GM21381 (cell line): ENCODE measurements around the gene FBXO15.
A peak's percentile ranks its signal among the peaks of the same experiment; 100 is the strongest.

Experiments
- ATAC-seq: cut with Tn5 transposase; IDR thresholded peaks from one replicate; pipeline ENCODE4 v1.9.1; 2021; ENCODE audit warnings: mild to moderate bottlenecking, moderate library complexity; ENCODE audit not compliant: unreplicated experiment

The FBXO15 gene, protein sequence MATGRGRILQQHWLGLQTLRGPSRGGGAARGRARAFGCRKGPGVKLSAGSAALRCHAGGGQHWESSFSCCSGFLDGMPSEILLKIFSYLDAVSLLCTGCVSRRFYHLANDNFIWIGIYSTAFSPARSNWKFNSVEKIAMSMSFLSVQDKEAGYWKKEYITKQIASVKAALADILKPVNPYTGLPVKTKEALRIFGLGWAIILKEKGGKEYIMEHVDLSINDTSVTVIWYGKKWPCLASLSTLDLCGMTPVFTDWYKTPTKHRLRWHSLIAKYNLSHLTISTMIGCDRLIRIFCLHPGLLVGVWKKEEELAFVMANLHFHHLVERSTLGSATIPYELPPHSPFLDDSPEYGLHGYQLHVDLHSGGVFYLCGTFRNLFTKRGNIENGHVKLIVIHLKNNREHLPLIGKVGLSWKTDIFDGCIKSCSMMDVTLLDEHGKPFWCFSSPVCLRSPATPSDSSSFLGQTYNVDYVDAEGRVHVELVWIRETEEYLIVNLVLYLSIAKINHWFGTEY

DNA sequence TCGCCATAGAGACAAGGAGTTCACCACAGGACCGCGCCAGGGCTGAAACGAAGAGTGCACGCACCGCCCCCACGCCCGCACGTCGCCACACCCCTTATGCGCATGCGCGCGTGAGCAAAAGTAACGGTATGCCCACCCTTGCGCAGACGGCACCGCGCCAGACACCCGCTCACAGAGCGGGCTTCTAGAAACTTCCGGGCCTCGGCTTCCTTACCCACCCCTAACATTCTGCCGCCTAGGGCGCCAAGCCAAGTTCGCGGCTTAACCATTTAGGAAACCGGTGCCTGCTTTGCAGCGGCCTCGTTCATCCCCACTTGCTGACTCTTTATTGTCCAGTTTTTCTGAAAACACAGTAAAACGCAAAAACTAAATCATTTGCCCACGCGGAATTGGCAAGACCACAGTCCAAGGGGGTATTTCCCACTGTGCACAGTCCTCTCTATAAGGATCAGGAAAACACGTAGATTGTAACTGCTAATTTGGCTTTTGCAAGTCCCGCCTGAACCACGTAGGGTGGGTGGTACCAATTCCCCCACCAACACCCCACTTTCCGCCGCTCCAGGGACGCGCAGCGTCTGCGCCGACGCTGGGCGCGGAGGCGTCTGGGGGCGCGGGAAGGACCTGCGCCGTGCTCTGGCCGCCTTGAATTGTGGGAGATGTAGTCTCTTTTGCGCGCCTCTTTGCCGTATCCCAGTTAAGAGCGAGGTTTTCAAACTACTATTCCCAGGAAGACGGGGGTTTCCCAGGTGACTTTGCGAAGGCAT is at the start of gene FBXO15, which contains the start of gene TIMM21:
FBXO15 (minus strand) TSS at position 56 of the 764 bp plus-strand sequence; CDS start at position 7, 49 bp downstream.
TIMM21 (plus strand) TSS at position 745 of the 764 bp plus-strand sequence. CDS start 286 bp downstream, outside the sequence.
- peak; percentile 87 for ATAC-seq

DNA sequence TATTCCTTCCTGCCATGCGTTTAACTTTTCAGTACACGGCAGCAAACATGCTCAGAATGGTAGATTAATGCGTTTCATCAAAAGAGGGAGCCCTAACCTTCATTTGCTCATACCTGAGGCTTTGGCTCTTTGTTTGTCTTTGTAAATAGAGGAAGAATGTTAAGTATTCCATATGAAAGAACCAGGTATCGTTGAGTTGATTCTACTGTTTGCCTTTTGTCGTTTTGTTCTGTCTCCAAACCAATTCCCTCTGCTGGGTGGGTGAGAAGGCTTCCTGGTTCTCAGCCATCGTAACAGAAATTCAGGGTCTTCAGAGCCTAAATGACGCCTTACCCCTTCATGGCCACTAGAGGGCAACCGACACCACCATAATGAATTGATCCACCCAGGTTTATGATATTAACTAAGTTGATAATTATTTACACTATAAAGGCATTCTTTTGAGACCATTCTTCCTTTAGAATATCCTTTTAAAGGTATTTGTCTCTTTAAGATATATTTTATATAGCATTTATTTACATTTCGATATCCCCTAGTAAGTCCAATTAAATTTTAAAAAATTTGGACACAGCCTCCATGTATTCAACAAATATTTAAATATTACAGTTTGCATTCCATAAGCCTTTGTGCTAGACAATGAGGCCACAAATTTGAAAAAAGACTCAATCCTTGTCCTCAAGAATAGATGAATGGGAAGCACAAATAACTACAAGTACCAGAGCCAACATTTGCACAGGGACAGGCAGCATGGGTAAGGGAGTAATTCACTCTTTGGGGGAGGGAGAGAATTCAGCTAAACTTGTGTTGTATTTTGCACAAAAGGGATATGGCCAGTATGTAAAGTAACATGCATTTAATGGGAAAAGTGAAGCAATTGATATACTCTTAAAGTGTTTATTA is 48.8 kb upstream of the FBXO15 start:
- peak; percentile 77 for ATAC-seq

DNA sequence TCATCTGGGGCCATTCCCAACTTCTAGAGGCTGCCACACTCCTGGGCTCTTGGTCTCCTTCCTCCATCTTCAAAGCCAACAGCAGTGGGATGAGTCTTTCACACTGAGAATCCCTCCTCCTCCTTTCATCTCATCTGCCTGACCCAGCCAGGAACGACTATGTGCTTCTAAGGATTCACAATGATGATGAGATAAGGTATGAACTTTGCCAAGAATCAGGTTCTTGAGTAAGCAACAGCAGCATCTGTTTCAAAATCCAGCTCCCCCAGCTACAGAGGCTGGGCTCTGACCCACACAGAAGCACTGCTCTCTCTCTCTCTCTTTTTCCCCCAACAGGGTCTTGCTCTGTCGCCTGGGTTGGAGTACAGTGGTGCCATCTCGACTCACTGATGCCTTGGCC is 47.1 kb upstream of the FBXO15 start:
- no peak for ATAC-seq

DNA sequence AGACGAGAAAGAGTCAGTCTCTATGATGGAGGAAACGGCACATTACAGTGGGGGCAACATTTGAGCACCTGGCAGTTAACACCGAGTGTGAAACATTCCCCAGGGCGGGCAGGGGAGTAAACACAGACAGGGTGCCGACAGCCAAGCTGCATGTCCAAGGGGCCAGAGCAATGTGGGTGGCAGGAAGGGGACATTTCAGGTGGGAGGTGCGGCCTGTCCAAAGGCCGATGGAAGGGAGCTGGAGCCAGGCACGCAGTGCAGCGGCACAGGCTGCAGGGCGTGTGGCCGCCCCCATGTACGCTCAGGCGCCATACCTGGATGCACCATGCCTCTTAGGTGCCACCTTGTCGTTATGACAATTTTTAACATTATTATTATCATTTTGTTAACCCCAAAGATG is 43.9 kb upstream of the FBXO15 start:
- no peak for ATAC-seq

DNA sequence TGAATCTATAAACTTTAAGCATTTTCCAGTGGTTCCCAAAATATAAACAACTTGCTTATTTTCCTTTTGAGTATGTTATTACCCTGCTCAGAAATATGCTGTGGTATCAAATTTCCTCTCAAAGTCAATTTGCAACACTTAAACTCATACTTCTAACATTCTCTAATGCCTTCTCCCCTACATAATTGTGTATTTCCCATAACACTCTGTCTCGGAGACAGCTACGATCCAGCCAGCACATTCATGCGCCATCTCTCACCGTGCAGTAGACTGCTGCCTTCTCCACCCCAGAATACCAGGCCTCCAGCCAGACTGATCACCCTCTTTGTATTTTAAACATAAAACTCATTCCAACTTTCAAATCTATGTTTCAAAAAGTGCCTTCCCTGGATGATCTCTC is 42.5 kb upstream of the FBXO15 start:
- no peak for ATAC-seq

DNA sequence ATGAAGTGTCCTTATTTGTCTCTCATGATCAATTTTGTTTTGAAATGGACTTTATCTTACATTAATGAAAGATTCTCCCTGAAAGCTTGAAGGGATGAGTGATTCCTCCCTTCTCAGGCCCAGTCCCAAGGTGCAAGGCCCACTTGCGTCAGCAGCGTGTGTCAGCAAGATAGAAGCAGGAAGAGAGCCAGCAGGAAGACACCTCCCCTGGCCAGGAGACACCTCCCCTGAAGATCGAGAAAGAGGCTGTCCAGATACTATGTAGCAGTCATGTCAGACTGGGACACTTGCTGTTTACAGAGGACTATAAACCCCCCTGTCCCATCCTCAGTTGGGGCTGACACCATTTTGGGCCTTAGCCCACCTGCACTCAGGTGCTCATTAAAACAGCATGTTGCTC is 39.0 kb upstream of the FBXO15 start:
- no peak for ATAC-seq

DNA sequence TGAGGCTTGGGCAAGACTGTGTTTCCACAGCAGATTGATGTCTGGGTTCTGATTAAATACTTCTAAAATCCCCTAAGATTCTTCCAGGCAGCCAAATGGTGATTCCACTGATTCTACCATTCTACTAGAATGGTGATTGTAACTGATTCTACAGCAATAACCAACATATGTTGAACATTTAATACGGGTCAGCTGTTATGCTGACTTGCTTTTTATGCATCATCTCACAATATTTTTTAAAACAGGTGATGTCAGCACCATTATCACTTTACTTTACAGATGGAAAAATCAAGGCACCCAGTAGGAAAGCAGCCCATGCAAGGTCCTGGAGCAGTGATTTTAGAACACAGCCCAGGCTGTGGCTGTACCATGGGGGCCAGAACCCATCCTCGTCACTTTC is 38.2 kb upstream of the FBXO15 start:
- ATAC-seq, result no peak

DNA sequence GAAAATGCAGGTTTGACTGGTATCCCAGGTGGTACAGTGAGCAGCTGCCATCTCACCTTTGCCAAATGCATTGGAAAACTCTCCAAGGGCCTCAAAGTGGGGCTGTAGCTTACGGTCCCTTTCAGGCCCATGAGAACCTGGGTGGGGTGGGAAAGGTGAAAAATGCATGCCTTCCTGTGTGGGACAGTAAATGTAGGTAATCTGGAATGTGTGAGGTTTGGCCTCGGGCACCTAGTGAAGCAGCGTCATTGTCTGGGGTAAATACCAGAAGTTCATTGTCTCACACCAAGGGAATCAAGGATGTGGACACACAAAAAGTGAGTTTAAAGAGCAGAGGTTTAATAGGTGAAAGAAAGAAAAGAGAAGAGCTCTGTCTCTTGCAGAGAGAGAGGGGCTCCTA is 37.2 kb upstream of the FBXO15 start:
- no peak for ATAC-seq

DNA sequence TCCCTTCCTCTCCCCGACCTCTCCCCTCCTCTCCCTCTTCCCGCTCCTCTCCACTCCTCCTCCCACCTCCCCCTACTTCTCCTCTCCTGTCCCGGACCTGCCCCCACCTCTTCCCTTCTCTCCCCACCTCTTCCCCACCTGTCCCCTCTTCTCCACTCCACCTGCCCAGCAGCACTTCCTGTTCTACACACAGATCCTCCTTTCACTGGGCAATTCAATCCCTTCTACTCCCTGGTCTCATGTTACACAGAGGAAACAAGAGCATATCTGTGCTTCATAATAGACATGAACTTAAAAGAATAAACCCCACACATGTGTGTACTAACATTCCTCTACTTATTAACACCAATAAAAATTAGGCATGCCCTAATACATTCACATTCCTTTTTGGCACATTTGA is 35.5 kb upstream of the FBXO15 start:
- ATAC-seq, result no peak

DNA sequence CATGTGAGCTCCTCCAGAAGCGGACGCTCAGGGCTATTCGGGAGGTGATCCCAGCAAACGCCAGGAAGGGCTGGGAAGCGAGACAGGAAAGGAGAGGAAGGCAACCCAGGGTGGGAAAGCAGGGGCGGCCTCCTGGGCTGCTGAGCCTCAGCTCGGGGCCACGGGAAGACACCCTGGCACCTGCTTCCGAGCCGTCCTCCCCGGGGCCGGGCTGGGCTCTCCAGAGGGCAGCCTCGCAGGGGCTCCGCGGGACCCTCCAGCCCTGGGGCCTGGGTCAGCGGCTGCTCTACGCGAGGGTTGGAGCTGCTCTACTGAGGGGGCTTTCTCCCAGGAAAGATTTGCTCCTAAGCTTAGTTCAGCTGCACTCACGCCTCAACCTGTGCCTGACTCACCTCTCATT is 34.7 kb upstream of the FBXO15 start:
- no peak for ATAC-seq

DNA sequence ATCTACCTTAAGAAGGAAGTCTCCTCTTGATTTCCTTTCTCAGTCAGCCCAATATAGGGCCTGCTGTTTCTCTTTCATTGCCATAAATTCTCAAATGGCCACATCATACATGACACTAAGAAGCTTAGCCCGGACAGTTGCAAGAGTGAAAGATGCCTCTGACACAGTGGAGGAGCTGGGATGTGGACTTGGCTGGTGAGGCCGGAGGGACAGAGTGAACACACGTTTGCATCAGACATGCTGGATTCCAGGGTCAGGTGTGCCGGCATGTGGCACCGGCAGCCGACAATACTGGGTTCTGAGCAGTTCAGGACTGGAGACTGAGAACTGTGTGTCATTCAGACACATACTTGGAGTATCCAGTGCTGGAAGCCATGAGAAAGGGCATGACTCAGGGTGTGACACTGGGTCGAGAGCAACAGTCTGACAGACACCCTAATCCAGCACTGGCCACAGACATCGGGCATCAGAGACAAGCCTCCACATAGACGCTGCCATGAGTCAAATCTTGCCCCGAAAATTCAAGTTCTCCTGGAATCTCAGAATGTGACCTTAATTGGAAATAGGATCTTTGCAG is 32.1 kb upstream of the FBXO15 start:
- no peak for ATAC-seq

DNA sequence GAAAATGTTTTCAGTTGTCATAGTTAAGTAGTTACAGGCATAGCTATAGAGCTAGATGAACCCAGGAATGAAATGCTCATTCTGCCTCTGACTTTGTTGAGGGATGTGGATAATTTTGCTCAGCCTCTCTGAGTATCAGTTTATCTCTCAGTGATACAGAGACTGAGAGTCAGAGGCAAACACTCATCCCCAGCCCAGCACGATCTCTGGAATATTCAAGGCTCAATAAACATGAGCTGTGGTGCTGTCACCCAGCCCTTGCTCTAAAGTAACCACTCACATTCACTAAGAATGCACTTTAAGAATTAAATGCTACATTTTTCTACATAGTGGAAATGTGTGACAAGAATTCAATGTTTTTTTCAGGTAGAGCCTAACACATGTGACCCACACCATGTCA is 31.2 kb upstream of the FBXO15 start:
- ATAC-seq, result no peak

DNA sequence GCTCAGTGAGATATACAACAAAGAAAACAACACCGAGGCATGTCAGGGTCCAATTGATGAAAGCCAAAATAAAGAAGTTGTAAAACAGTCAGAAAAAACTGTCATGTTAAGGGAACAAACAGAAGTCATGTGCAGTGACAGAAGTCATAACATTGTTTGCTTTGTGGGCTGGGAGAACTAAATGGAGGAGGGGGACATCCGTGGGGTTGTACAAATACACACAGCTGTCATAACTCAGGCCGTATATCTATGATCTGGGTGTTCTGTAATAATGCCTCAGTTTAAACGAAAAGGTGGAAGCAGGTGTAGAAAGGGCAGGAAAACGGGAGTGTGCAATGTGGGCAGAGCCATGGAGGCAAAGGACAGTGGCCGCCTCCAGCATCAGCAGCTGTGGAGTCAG is 28.0 kb upstream of the FBXO15 start:
- ATAC-seq, result no peak

DNA sequence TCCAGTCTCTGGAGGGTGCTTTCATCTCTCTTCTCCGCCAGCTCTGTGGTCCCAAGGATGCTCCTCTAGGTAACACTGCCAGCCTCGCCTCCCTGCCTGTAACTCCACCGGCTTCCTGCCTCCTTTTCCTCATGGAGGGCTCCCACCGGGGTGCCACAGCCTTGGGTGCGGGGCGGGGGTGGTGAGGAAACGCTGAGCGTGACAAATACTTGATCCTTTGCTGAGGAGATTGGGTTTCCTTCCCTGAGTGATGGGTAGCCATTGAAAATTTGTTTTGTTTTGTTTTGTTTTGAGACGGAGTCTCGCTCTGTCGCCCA is 25.8 kb upstream of the FBXO15 start:
- ATAC-seq, result no peak

DNA sequence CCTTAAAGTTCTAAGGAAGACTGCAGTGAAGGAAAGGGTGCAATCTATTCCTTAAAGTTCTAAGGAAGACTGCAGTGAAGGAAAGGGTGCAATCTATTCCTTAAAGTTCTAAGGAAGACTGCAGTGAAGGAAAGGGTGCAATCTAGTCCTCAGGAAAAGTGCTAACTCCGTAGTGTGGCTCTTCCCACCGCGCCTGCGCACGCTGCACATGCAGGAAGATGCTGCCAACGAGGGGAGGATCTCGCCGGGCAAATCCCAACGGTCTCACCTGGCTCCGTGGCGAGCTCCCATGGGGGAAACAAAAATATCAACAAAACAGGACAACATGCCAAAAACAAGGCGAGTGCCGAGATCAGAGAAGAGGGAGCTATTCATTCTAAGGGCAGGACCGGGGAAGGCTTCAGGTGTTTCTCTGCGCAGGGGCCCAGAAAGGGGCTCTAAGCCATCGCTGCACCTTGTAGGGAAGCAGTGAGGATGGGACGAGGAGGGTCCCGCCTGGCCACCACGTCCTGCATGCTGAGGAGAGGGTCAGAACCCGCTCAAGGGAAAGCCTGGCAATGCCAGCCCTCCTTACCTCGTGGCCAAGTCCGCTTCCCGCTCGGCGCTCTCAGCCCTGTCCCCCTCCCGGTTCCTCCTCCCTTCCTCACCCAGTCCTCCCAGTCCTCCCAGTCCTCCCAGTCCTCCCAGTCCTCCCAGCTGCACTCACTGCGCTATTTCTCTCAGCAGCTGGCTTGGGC is 25.2 kb upstream of the FBXO15 start:
- no peak for ATAC-seq

DNA sequence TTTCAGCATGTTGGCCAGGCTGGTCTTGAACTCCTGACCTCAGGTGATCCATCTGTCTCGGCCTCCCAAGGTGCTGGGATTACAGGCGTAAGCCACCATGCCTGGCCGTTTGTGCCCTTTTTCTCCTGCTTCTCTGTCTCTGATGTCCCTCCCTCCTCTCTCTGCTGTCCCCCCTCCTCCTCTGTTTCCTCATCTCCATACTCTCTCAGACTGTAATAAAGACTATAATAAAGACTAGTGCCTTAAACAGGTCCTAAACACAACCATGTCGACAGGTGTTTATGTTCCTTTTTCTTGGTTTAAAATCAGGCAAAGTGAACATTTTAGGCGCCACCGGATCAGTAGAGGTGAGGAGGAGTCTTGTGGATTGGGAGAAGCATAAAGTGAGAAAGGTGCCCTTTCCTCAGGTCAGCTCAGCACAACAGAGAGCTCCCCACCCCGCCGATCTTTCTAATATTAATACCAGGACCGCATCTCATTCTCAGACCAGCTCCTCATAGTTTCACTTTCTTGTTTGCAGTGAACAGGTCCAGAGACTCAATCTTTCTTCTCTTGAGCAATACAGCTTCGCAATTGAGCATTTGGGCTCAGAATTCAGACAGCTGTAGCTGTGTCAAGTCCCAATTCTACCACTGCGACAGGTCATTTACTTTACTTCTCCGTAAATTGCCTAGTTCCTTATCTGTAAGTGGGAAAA is 24.4 kb upstream of the FBXO15 start:
- ATAC-seq, result peak; percentile 88

DNA sequence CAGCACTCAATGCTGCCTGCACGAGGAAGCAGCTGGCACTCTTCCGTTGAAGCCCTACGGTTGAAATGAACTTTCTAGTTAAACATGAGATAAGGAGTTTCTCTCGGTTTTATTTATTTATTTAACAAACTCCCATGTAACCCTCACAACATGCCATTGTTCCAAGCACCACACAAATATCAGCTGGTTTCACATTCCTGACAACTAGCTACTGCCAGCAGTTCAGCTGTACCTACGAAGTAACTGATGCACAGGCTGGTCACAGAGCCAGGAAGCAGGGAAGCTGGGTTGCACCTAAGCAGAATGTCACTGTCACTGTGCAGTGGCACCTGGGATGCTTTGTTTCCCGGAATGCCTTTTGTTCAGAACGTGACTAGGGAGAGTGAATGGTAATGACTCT is 18.8 kb upstream of the FBXO15 start:
- ATAC-seq, result no peak

DNA sequence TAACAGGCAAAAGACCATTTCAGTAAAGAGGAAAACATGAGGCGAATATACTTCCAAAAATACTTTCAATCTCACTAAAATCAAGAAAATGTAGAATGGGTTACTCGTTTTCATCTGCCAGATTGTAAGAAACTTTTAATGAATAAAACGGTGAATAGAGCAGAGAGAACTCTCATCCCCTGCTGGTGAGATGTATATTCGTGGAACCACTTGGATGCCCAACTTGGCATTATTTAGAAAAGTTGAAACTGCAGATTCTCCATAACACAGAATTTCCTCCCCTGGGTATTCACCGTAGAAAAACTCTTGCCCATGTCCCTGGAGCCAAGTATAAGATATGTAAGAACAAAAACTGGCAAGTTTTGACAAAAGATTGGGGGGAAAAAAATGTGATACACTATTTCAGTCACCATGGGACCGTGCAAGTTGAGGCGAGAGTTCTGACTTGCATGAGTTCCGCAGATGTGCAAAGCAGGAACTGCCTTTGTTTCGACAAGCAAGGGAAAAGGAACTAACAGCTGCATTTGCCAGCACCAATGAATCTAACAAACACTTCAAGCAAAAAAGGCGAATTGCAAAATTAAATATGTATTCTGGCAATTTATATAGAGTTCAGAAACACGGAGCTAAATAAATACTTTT is 15.5 kb upstream of the FBXO15 start:
- no peak for ATAC-seq

DNA sequence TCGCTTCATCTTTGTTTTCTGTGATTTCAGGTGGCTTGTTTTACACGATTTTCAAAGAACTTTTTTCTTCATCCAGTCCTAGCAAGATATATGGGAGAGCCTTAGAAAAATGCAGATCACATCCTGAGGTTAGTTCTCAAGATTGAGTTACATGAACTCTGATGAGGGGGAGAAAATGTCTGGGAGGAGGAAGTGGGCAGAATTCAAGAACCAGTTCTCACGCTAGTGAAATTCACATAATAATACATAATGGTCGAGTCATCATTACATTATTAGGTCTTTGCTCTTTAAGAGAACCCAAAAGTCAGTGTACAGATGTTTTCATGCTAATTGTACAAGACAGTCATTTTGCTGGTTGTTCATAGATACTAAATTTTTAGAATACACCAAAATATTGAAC is 7.6 kb upstream of the FBXO15 start:
- ATAC-seq, result no peak
